Effector memory CD4-positive, alpha-beta T cell (primary cell): ENCODE measurements around the gene C16orf90.

Experiments used
- DNase-seq, 3 donors: peaks; one replicate each; pipeline ENCODE4 v3.0.0-alpha.2; 2020
- H3K27ac ChIP-seq: 2 replicates; pipeline ENCODE4 v1.7.0; 2013; ENCODE audit warnings: mild to moderate bottlenecking, low read length, moderate library complexity; ENCODE audit not compliant: insufficient read depth, poor library complexity, severe bottlenecking
- H3K27me3 ChIP-seq: replicated peaks from 2 replicates; pipeline ENCODE4 v1.7.0; 2013; ENCODE audit warnings: mild to moderate bottlenecking, low read length; ENCODE audit not compliant: insufficient read depth, control insufficient read depth, poor library complexity, severe bottlenecking
- H3K36me3 ChIP-seq: 2 replicates; pipeline ENCODE4 v1.7.0; 2013; ENCODE audit warnings: mild to moderate bottlenecking, low read length, moderate library complexity; ENCODE audit not compliant: control insufficient read depth, insufficient read depth
- H3K4me1 ChIP-seq: 2 replicates; pipeline ENCODE4 v1.7.0; 2013; ENCODE audit warnings: low read length, mild to moderate bottlenecking; ENCODE audit not compliant: control insufficient read depth, insufficient read depth, poor library complexity, severe bottlenecking
- H3K4me3 ChIP-seq: 2 replicates; pipeline ENCODE4 v1.7.0; 2013; ENCODE audit warnings: low read length, low read depth, mild to moderate bottlenecking; ENCODE audit not compliant: insufficient read depth, poor library complexity, severe bottlenecking
- H3K9me3 ChIP-seq: 2 replicates; pipeline ENCODE4 v1.7.0; 2013; ENCODE audit warnings: mild to moderate bottlenecking, low read length, moderate library complexity; ENCODE audit not compliant: control insufficient read depth

The C16orf90 gene

DNA sequence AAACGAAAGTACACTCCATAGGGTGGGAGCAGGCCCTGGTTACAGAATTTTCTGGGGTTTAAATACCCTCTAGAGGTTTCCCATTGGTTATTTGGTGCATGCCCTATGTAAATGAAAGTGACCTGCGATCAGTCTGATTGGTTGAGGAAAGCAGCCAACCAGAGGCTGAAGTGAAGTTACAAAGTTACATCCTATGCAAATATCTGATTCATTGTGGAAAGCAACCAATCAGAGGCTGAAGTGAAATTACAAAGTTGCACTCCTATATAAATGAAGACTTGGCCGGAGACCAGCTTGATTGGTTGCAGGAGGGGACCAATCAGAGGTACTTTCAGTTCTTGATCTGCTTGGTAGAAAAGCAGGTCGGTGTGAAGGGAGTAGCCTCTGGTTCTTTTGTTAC, 27.4 kb downstream of the C16orf90 start:
- Histone ChIP-seq H3K4me3 (no peak overlapping the region), H3K9me3 (no peaks in the 10 kb centered on the region), H3K36me3 (peaks cover 4% of the 10 kb centered on the region), H3K27ac (no peak overlapping the region), H3K4me1 (peaks cover 5% of the 10 kb centered on the region), H3K27me3 (no peaks in the 10 kb centered on the region)
- DNase-seq = no peak

GRCh38 chr16:3467182-3467581, 28.1 kb downstream of the C16orf90 start:
- Histone ChIP-seq H3K27ac (no peak overlapping the region), H3K4me3 (no peak overlapping the region), H3K4me1 (peaks cover 5% of the 10 kb centered on the region), H3K27me3 (no peaks in the 10 kb centered on the region), H3K9me3 (no peaks in the 10 kb centered on the region), H3K36me3 (peaks cover 4% of the 10 kb centered on the region)
- no peak for DNase-seq

DNA sequence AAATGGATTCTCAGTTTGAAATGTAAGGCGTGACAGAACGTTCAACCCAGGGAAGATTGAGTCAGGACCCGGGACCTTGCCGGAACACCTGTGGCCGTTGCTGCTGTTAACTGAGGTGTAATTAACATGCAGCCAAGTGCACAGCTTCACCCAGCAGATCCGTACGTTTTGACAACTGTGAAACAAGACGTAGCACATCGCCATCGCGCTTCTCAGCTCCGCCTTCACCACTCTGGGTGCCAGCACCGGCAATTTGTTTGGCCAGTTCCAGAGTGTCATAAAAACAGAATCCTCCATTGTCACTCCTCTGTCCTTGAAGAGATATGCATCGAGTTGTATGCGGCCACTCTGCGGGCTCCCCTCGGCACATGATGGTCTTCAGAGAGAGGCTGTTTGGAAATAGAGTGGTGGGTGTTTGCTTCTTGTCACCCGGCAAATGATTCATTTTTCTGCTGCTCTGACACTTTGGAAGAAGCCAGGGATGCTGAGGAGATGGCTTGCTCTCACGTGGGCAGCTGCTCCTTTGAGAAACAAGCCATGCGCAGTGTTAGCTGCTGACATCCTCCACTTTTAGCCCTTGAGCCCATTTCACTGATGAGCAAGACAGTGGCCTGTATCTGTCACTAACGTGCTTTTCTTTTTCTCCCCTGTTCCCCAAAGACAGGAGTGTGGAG, 29.2 kb downstream of the C16orf90 start:
- Histone ChIP-seq H3K27me3 (no peaks in the 10 kb centered on the region), H3K36me3 (peaks cover 4% of the 10 kb centered on the region), H3K4me1 (peaks cover 11% of the 10 kb centered on the region), H3K4me3 (no peak overlapping the region), H3K9me3 (no peaks in the 10 kb centered on the region), H3K27ac (no peak overlapping the region)
- no peak for DNase-seq

GRCh38 chr16:3465301-3465700, 30.0 kb downstream of the C16orf90 start:
- no peak overlapping the region for H3K4me3 ChIP-seq
- H3K27ac ChIP-seq = no peak overlapping the region
- peaks cover 4% of the 10 kb centered on the region for H3K36me3 ChIP-seq
- DNase-seq = no peak
- no peaks in the 10 kb centered on the region for H3K27me3 ChIP-seq
- no peaks in the 10 kb centered on the region for H3K9me3 ChIP-seq
- peaks cover 14% of the 10 kb centered on the region for H3K4me1 ChIP-seq

DNA sequence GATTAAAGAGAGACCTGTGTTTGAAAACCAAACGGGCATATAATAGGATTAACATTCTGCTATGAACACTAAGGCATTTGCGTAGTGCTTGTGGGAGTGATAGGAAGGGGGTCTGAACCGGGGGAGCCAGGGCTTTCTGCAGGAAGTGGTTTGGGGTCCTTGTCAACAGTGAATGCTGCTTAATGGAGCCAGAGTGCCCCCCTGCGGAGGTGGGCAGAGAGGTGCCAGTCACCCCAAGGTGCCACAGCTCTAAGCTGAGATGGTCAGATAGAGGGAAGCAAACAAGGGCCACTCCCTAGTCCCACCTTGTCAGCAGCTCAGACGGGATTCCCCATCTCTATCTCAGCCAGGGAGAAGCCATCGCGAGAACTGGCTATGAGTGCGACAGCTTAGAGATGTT, 34.1 kb downstream of the C16orf90 start:
- Histone ChIP-seq H3K4me1 (peaks cover 30% of the 10 kb centered on the region), H3K27ac (no peak overlapping the region), H3K27me3 (no peaks in the 10 kb centered on the region), H3K36me3 (peaks cover 3% of the 10 kb centered on the region), H3K9me3 (no peaks in the 10 kb centered on the region), H3K4me3 (no peak overlapping the region)
- no peak for DNase-seq

DNA sequence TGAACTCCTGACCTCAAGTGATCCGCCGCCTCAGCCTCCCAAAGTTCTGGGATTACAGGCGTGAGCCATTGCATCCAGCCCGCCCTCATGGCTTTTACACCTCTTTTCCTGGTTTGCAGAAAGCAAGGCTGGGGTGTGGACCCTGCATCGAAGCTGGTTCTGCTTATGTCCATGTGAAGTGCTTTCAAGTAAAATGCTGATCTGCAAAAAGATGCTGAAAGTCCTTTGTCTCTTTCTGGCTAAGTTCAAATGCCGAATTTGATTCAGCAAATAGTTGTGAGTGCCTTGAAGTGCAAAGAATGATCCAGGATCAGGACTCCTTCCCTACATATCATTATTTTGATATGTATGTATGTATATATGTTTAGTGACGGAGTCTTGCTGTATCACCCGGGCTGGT, 34.7 kb downstream of the C16orf90 start:
- no peak for DNase-seq
- Histone ChIP-seq H3K9me3 (no peaks in the 10 kb centered on the region), H3K4me1 (peaks cover 30% of the 10 kb centered on the region), H3K27me3 (no peaks in the 10 kb centered on the region), H3K36me3 (no peaks in the 10 kb centered on the region), H3K4me3 (no peak overlapping the region), H3K27ac (no peak overlapping the region)

DNA sequence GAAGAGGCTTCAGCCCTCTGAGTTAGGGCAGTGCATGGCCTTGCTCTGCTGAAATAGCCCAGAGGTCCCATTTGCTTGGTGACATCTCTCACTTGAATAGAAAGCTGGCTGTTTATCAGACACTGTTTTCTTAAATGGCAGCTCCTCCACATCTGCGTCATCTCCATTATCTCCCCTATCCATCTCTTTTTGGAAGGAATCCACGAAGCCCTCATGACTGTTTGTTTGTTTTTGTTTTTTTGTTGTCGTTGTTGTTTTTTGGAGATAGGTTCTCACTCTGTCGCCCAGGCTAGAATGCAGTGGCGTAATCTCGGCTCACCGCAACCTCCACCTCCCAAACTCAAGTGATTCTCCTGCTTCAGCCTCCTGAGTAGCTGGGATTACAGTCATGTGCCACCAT, 35.2 kb downstream of the C16orf90 start:
- Histone ChIP-seq H3K36me3 (no peaks in the 10 kb centered on the region), H3K9me3 (no peaks in the 10 kb centered on the region), H3K27me3 (no peaks in the 10 kb centered on the region), H3K4me1 (peaks cover 30% of the 10 kb centered on the region), H3K4me3 (no peak overlapping the region), H3K27ac (no peak overlapping the region)
- DNase-seq = no peak

DNA sequence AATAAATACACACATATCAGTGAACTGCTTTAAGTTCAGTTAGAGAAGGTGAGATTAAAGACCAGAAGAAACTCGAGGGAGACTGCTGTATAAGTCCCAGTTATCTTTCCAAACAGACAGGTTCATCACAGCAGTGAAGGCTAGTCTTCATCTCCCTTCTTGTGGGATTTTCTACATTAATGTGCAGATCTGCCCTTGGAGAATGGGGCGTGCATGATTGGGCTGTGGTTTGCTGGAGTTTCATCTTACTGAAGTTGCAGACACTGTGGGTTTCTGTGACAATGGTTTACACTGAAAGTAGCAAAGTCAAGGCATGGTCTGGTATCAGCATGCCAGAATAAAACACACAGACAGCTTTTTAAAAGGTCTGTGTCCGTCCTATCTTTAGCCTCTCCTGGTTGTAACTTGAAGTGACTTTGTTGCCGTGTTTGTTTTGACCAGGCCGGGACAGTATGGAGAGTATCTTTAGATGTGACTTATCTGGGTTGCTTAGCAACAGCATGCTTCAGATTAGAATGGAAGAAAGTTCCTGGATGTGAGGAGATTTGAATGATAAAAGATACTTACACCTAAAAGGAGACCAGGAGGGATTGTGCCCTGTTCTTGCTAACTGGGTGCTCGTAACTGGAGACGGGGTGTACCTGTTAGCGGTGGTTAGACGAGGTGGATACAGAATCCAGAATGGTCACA, 35.7 kb downstream of the C16orf90 start:
- Histone ChIP-seq H3K27ac (peak overlapping the region; percentile 95), H3K36me3 (no peaks in the 10 kb centered on the region), H3K4me3 (no peak overlapping the region), H3K9me3 (no peaks in the 10 kb centered on the region), H3K4me1 (peaks cover 30% of the 10 kb centered on the region), H3K27me3 (no peaks in the 10 kb centered on the region)
- no peak for DNase-seq

GRCh38 chr16:3458852-3459361, 36.4 kb downstream of the C16orf90 start:
- Histone ChIP-seq H3K9me3 (no peaks in the 10 kb centered on the region), H3K27ac (peak overlapping the region; percentile 95), H3K4me1 (peaks cover 30% of the 10 kb centered on the region), H3K4me3 (peak overlapping the region; percentile 76), H3K27me3 (no peaks in the 10 kb centered on the region), H3K36me3 (no peaks in the 10 kb centered on the region)
- DNase-seq = no peak

DNA sequence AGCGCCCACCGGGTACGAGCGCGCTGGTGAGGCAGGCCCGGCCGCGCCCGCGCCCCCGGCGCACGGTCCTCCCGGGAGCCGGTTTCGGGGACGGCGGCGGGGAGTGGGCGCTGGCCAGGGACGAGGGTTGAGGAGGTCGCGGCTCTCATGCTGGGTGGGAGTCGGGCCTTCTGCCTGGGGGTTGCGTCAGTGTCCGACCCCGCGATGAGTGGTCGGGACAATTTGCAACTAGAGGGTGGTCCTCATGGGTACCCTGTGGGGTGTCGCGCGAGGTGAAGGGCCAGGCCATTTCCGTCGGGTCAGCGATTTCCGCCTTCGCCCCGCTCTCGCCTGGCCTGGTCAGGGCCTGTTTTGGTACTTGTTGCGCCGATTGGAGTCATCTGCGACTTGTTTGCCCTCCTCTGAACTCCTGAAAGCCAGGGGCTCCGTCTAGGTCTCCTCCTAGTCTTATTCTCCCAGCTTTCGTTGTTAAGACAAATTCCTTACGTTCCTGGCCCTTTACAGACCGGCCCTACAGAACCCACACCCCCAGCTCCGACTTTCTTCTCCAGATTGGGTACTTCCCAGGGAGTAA, 36.9 kb downstream of the C16orf90 start:
- H3K4me3 ChIP-seq = peak overlapping the region; percentile 76
- no peaks in the 10 kb centered on the region for H3K36me3 ChIP-seq
- no peak for DNase-seq
- no peaks in the 10 kb centered on the region for H3K9me3 ChIP-seq
- H3K4me1 ChIP-seq = peaks cover 30% of the 10 kb centered on the region
- H3K27me3 ChIP-seq = no peaks in the 10 kb centered on the region
- peak overlapping the region; percentile 95 for H3K27ac ChIP-seq
